ENCODE results near the gene CDCP1.

GRCh38 chr3:45110509-45110833 is 35.7 kb downstream of the CDCP1 start:
- TF ChIP-seq CTCF (conservative IDR thresholded peaks at IDR 0.05 in 1 of 2, IDR thresholded peaks at IDR 0.05 in 1 of 2; ENCODE audit: extremely low read depth in 1 of 2, insufficient read depth in 1 of 2, low read depth in 1 of 2, low read length in 2 of 2): no peak
- TF ChIP-seq EZH2 (IDR thresholded peaks at IDR 0.05; ENCODE audit: borderline replicate concordance, low read length): no peak

All from mammary epithelial cell (primary cell).